Thymus (tissue), 11 donors: ENCODE data around the gene MAP3K8. TPM values are rescaled to one million over a fixed set of nuclear protein-coding genes. Genes with fewer than 3 reads are reported as not detected.
"Not testable (repeated sequence)": the region's sequence is repeated elsewhere in the genome, so short reads cannot be mapped to it uniquely, and the experiment has no call there.

ENCODE experiments used
- DNase-seq, 9 donors: peaks; one replicate each; pipeline ENCODE4 v3.0.0-alpha.2; 2013; ENCODE audit warnings: low spot score in 9 of 9, low read depth in 6 of 9, missing footprints in 1 of 9
- H3K27ac ChIP-seq, 2 donors: one replicate each; pipeline ENCODE4 v1.5.1; 2013; ENCODE audit warnings: control low read depth in 1 of 2, low read depth in 1 of 2, low read length in 1 of 2, mild to moderate bottlenecking in 1 of 2, moderate library complexity in 1 of 2
- H3K27me3 ChIP-seq, 2 donors: one replicate each; pipeline ENCODE4 v1.5.1; 2013; ENCODE audit warnings: low read length in 1 of 2; ENCODE audit not compliant: control insufficient read depth in 2 of 2, insufficient read depth in 1 of 2
- H3K36me3 ChIP-seq, 2 donors: one replicate each; pipeline ENCODE4 v1.5.1; 2013; ENCODE audit warnings: low read length in 1 of 2, mild to moderate bottlenecking in 1 of 2, moderate library complexity in 1 of 2; ENCODE audit not compliant: control insufficient read depth in 2 of 2, insufficient read depth in 2 of 2
- H3K4me1 ChIP-seq, 2 donors: one replicate each; pipeline ENCODE4 v1.5.1; 2013; ENCODE audit warnings: low read length in 2 of 2; ENCODE audit not compliant: control insufficient read depth in 2 of 2, insufficient read depth in 2 of 2
- H3K4me3 ChIP-seq, 2 donors: one replicate each; pipeline ENCODE4 v1.5.1; 2013; ENCODE audit warnings: low read length in 2 of 2, control low read depth in 1 of 2, mild to moderate bottlenecking in 1 of 2
- H3K9me3 ChIP-seq, 2 donors: one replicate each; pipeline ENCODE4 v1.5.1; 2013; ENCODE audit warnings: low read length in 1 of 2, mild to moderate bottlenecking in 1 of 2; ENCODE audit not compliant: control insufficient read depth in 2 of 2, insufficient read depth in 1 of 2
- WGBS: extraction: QIAGEN DNeasy Blood & Tissue Kit; methylation state at CpG from one replicate; pipeline ENCODE4 v1.1.7; 2013; 5-methylcytosine and 5-hydroxymethylcytosine counted together
- polyA plus RNA-seq: library from polyadenylated mRNA; stranded (reverse); fragments of 200-250 nt; gene quantifications from one replicate; pipeline ENCODE4 v1.2.3, GENCODE V29; 2013
- total RNA-seq: library from RNA; stranded (reverse); fragments of 120-200 nt; gene quantifications from one replicate; pipeline ENCODE4 v1.2.4, GENCODE V29; 2013
- donor health status: healthy.

MAP3K8 gene
- total and polyA plus RNA-seq, 2 donors, result 7.5 to 54.3 TPM

- Histone ChIP-seq H3K9me3 (peaks cover 1 to 4% of the 10 kb centered on the region in 2 donors), H3K36me3 (no peaks in the 10 kb centered on the region), H3K27me3 (peaks cover 27 to 43% of the 10 kb centered on the region in 2 donors), H3K4me3 (no peak overlapping the region), H3K4me1 (peaks cover 12 to 52% of the 10 kb centered on the region in 2 donors), H3K27ac (no peak overlapping the region)
- WGBS, result 97% methylated on average over 12 of the region's 12 CpGs
- no peak for DNase-seq
These were observed 3.3 kb upstream of the MAP3K8 start for GRCh38 chr10:30430544-30431298.

- H3K4me1 ChIP-seq, result peaks cover 12 to 56% of the 10 kb centered on the region in 2 donors
- H3K4me3 ChIP-seq, result no peak overlapping the region
- WGBS, result 68% methylated on average over 17 of the region's 17 CpGs
- H3K27ac ChIP-seq, result peak overlapping the region in 1 of 2 donors; percentile 61
- peaks cover 33 to 50% of the 10 kb centered on the region in 2 donors for H3K27me3 ChIP-seq
- no peaks in the 10 kb centered on the region for H3K36me3 ChIP-seq
- H3K9me3 ChIP-seq, result peaks cover 1 to 4% of the 10 kb centered on the region in 2 donors
- peak in 1 of 9 donors; percentile 31 for DNase-seq
These were observed 2.5 kb upstream of the MAP3K8 start for GRCh38 chr10:30431435-30431911.

GRCh38 chr10:30432622-30433305, 1.2 kb upstream of the MAP3K8 start:
- Histone ChIP-seq H3K27me3 (peaks cover 33 to 55% of the 10 kb centered on the region in 2 donors), H3K4me1 (peaks cover 18 to 56% of the 10 kb centered on the region in 2 donors), H3K9me3 (peaks cover 1 to 4% of the 10 kb centered on the region in 2 donors), H3K27ac (peak overlapping the region; percentile 87 to 90), H3K36me3 (no peaks in the 10 kb centered on the region), H3K4me3 (peak overlapping the region; percentile 55 to 71)
- peak in 1 of 9 donors; percentile 51 for DNase-seq
- WGBS, result 53% methylated on average over 35 of the region's 35 CpGs

DNA sequence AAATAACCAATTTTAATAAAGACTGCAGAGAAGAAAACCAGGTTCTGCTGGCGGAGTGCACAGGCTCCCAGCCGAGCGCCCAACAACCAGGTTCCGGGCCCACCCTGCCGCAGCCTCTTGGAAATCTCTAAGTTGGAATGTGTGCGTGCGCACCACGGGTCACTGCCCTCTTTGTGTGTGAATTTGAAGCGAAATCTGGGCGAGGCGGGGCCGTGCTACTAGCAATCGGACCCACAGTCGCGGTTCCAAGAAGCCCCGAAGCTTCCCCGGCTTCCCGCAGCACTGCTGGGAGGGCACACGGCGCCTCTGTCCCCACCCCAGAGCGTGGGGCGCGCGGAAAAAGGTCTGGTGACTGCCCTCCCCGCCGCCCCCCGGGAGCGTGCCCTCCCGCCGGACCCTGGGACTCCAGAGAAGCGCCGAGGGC, 666 bp upstream of the MAP3K8 start:
- peaks cover 19 to 52% of the 10 kb centered on the region in 2 donors for H3K4me1 ChIP-seq
- peak overlapping the region; percentile 87 to 90 for H3K27ac ChIP-seq
- DNase-seq, result no peak
- peaks cover 1 to 4% of the 10 kb centered on the region in 2 donors for H3K9me3 ChIP-seq
- WGBS, result under 1% methylated on average over 32 of the region's 32 CpGs
- H3K36me3 ChIP-seq, result no peaks in the 10 kb centered on the region
- H3K4me3 ChIP-seq, result peak overlapping the region; percentile 55 to 71
- peaks cover 33 to 56% of the 10 kb centered on the region in 2 donors for H3K27me3 ChIP-seq

DNA sequence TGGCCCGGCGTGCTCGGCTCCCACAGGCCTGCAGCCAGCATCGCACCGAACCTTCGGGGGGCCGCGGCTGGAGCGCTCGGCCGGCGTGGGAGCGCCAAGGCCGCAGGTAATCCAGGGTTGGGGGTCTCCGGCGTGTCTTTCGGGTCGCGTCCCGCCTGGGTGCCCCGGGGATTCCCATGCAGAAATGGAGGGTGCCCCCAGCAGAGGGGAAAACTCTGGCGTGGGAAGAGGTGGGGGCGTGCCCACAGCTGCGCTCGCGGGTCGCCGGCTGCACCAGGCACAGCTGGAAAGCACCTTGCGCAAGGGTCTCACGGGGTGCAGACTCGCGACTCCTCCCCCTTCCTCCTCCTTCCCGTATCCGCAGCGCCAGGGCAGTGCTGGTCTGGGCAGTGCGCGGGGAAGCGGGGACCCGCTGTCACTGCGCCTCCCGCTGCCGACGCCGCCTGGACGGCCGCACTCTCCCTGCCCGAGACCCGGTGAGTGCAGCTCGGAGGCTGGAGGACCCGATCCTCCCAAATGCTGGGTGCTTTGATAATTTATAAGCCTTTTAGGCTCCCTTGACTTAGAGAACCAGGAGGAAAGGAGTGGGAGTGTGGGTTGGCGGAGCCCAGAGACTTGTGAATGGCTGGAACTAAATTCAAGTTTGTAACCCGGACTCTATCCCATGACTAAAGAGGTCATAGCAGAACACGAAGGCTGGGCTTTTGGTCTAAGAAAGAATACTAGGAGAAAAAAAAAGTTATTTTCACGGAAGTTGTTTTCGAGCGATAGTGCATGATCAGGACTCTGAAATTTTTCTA, 489 bp downstream of the MAP3K8 start:
- H3K4me3 ChIP-seq, result peak overlapping the region; percentile 55 to 71
- H3K36me3 ChIP-seq, result no peaks in the 10 kb centered on the region
- peaks cover 1 to 4% of the 10 kb centered on the region in 2 donors for H3K9me3 ChIP-seq
- peaks cover 21 to 54% of the 10 kb centered on the region in 2 donors for H3K4me1 ChIP-seq
- WGBS, result under 1% methylated on average over 56 of the region's 56 CpGs
- H3K27ac ChIP-seq, result peak overlapping the region; percentile 84 to 87
- peaks cover 37 to 60% of the 10 kb centered on the region in 2 donors for H3K27me3 ChIP-seq
- peak in 4 of 9 donors; percentile 29 to 70 (median 60) for DNase-seq

- Histone ChIP-seq H3K36me3 (no peaks in the 10 kb centered on the region), H3K27ac (peak overlapping the region; percentile 84 to 87), H3K27me3 (peaks cover 37 to 62% of the 10 kb centered on the region in 2 donors), H3K9me3 (peaks cover 1 to 4% of the 10 kb centered on the region in 2 donors), H3K4me3 (peak overlapping the region; percentile 55 to 71), H3K4me1 (peaks cover 21 to 54% of the 10 kb centered on the region in 2 donors)
- 3% methylated on average over 13 of the region's 13 CpGs for WGBS
- no peak for DNase-seq
These were observed 1.1 kb downstream of the MAP3K8 start for GRCh38 chr10:30435073-30435422.

- H3K4me1 ChIP-seq, result peaks cover 21 to 54% of the 10 kb centered on the region in 2 donors
- H3K4me3 ChIP-seq, result peak overlapping the region; percentile 55 to 71
- WGBS, result 54% methylated on average over 15 of the region's 15 CpGs
- DNase-seq, H3K9me3 ChIP-seq, H3K36me3 ChIP-seq: not testable (repeated sequence)
- peak overlapping the region in 1 of 2 donors; percentile 49 for H3K27ac ChIP-seq
- peaks cover 37 to 62% of the 10 kb centered on the region in 2 donors for H3K27me3 ChIP-seq
These were observed 1.6 kb downstream of the MAP3K8 start for GRCh38 chr10:30435499-30436167.

GRCh38 chr10:30436191-30436611, 2.2 kb downstream of the MAP3K8 start:
- Histone ChIP-seq H3K27me3 (peaks cover 37 to 62% of the 10 kb centered on the region in 2 donors), H3K27ac (peak overlapping the region in 1 of 2 donors; percentile 56), H3K4me3 (peak overlapping the region; percentile 1 to 4), H3K36me3 (no peaks in the 10 kb centered on the region), H3K4me1 (peaks cover 21 to 54% of the 10 kb centered on the region in 2 donors), H3K9me3 (peaks cover 1 to 4% of the 10 kb centered on the region in 2 donors)
- peak in 1 of 9 donors; percentile 21 for DNase-seq
- WGBS, result 35% methylated on average over 7 of the region's 7 CpGs
